UCSD-AML1 (cell line): Measurements from ENCODE around the gene STK16.
"Not testable (repeated sequence)": the region's sequence is repeated elsewhere in the genome, so short reads cannot be mapped to it uniquely, and the experiment has no call there.

Source experiments
- DNase-seq: peaks from one replicate; lab custom pipeline; 2025; ENCODE audit not compliant: unreplicated experiment; lab: John Stamatoyannopoulos, UW

STK16 gene

DNA sequence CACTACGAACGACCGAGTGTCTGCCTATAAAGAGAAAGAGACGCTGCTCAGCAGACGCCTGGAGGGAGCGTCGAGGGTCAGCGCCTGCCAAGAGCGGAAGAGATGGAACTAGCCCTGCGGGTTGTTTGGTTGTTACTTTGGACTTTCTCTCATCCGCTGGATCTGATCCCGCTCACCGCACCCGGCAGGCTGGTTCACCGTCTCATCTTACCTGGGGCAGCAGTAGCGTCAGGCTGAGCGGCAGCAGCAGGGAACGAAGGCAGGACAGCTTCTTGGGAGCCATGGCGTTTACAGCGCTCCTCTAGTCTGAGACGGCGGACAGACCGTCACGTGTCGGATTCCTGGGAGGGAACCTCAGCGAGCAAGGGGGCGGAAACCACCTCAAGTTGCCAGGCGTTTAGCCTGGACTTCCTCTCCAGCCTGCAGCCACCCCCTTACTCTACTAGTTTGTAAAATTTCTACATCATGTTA lies 2.0 kb upstream of the STK16 start:
- no peak for DNase-seq

DNA sequence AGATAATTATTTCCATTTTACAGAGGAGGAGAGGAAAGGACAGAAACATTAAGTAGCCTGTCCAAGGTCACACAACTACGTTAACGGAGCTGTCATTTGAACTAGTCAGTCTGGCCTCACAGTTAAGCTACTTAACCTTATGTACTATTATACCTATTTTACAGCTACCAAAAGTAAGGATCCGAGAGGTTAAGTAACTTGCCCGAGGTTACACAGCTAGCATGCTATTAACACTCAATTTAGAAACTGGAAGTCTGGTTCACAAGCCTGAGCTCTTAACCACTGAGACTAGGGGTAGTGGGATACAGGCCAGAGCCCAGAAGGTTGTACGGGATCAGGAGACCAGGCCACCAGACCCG lies 511 bp upstream of the STK16 start:
- DNase-seq, result no peak

DNA sequence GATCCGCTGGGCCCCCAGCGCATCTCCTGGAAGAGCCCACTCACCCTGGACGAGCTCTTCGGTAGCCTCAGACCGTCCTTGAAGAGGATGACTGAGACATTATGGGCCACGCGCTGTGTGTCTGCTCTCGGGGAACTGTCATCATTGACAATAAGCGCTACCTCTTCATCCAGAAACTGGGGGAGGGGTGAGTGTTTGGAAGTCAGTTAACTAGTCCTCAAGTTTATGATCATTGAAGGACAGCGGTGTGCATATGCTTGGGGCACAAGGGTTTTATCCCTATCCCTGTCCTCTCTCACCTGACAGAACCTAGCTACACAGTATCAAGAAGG lies 586 bp downstream of the STK16 start:
- no peak for DNase-seq

DNA sequence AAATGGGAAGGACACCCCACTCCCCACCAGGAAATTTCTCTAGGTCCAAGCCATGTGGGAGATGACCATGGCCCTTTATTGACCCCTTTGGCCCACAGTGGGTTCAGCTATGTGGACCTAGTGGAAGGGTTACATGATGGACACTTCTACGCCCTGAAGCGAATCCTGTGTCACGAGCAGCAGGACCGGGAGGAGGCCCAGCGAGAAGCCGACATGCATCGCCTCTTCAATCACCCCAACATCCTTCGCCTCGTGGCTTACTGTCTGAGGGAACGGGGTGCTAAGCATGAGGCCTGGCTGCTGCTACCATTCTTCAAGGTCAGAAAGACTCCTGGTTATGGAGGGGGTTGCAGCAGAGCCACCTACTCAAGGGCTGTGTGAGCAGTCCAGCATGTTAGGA lies 1.3 kb downstream of the STK16 start:
- DNase-seq, result no peak

DNA sequence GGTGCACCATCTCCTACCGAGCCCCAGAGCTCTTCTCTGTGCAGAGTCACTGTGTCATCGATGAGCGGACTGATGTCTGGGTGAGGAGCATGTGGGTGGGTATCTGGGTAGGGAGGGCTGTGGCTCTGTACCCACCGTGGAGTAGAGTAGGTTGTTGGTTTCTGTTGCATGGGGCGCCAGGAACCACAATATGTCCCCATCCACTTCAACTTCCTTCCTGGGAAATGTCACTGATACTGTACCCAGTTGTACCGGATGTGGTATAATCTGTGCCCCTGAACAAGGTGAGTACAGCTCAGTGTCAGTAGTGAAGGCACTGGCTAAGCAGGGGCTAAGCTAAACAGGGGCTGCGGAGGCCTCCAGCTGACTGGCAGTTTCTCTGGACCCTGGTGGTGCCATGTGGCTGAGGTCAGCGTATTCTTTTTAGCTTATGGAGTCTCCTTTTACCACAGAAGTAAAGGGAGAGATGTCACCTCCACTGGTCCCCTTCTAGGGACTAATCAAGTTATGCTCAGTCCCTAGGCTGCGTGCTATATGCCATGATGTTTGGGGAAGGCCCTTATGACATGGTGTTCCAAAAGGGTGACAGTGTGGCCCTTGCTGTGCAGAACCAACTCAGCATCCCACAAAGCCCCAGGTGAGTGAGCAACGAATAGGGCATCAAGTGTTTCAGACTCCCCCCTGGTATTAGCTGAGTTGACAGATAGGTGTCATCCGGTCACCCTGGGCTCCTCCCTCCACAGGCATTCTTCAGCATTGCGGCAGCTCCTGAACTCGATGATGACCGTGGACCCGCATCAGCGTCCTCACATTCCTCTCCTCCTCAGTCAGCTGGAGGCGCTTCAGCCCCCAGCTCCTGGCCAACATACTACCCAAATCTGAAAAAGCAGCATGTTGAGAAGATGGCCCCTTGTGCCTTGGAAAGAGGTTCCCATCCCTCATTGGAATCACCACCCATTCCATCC lies 2.7 kb downstream of the STK16 start:
- DNase-seq, result peak; percentile 49

DNA sequence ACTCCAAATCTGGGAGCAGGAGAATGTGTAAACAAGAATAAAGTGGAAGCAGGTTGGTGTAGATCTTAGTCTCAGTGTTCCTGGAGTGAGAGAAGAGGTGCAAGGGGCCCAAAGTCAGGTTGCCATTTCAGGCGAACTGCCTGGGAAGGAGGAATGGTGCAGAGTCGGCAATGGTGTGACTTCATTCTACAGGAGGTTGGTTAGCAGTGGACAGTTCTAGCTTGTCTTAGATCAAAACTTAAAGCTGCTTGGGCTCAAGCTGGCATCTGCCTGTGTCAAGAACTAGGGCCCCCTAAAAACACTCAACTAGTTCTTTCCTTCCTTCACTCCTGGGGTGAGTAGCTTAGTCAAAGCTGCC lies 3.5 kb downstream of the STK16 start:
- no peak for DNase-seq

DNA sequence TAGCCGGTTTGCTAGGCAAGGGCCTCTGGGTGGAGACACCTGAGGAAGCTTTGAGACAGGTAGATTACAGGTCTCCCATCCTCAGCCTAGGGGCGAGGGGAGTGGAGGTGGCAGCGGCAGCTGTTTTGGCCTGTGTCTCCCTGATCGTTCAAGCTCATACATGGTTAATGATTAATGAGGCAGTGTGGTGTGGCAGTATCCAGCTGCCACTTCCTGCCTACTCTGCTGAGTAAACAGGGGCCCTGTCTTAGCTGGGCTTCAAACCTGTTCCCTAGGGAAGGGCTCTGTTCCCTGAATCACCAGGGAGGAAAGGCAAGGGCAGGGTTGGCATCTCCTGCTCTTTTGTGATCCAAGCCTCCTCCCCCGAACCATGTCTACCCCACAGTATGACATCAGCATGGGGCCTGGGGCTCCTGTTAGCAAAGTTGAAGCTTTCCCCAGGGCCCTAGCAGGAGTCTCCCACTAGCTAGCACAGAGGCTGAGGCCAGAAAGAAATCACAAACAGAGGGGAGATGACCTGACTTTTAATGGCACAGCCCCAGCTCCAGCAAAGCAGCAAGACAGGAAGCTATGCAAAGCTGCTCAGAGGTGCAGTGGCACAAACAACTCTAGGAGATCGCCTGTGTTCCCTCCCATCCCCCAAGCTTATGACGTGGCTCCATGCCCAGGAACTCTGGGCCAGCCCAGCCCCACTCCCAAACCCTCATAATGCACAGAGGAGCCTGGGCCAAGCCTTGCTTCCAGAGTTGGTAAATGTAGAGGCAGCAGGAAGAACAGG lies 4.1 kb downstream of the STK16 start:
- DNase-seq, result peak; percentile 83

DNA sequence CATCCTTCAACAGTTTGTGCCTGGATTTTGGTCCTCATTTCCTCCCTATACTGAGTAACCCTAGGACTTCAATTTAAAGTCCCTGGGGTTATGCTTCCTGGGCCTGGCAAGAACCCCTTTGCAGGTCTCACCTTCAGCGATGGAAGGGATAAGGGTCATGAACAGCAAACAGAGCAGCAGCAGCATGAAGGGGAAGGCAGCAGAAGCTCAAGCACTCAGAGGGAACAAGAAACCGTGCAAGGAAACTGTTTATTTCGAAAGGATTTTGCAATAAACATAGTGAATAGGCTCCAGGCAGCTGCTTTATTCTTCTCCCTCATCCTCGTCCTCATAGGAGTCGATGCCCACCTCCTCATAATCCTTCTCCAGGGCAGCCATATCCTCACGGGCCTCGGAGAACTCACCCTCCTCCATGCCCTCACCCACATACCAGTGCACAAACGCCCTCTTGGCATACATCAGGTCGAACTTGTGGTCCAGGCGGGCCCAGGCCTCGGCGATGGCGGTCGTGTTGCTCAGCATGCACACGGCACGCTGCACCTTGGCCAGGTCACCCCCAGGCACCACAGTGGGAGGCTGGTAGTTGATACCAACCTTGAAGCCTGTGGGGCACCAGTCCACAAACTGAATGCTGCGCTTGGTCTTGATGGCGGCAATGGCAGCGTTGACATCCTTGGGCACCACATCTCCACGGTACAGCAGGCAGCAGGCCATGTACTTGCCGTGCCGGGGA lies 4.9 kb downstream of the STK16 start:
- DNase-seq, result no peak

DNA sequence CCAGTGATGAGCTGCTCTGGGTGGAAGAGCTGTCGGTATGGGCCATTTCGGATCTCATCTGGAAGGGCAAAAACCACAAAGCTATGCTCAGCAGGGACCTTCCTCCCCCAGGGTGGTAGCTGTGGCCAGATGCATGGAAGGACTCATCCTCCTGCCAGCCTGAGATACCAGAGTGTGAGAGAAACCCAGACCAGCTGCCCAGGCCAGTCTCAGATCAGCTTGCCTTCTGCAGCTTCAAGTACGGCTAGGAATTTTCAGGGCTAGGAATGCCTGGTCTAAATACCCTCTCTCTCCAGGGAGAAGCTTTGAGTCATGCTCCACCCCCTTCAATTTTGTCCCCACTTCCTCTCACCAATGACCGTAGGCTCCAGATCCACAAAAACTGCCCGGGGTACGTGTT lies 6.4 kb downstream of the STK16 start:
- DNase-seq, result no peak

DNA sequence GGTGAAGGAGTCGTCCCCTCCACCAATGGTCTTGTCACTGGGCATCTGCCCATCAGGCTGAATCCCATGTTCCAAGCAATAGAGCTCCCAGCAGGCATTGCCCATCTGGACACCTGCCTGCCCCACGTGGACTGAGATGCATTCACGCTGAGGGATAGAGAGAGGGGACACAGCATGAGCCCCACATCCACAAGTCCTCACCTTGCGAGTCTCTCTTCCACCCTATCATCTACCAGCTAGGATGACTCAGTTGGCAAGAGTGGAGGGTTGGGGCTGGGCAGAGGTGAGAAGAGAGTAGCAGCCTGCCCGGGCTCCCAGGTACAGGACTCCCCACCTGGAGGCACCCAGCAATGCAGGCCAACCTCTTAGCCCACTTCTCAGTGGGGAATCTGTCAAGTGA lies 6.8 kb downstream of the STK16 start:
- no peak for DNase-seq

DNA sequence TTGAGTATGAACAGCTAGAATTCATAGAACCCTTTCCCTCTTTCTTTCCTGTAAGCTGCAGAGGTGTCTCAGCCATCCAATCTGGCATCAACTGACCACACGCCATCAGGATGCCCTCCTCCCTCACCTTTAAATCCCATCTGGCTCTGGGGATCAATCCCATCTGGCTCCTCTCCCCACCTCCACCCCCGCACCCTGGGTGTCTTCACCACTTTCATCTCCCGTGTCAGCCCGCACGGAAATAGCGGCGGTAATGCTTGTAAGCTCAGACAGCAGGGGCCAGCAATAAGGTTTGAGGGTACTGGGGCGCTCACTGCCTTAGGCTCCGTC lies 7.3 kb downstream of the STK16 start:
- no peak for DNase-seq

DNA sequence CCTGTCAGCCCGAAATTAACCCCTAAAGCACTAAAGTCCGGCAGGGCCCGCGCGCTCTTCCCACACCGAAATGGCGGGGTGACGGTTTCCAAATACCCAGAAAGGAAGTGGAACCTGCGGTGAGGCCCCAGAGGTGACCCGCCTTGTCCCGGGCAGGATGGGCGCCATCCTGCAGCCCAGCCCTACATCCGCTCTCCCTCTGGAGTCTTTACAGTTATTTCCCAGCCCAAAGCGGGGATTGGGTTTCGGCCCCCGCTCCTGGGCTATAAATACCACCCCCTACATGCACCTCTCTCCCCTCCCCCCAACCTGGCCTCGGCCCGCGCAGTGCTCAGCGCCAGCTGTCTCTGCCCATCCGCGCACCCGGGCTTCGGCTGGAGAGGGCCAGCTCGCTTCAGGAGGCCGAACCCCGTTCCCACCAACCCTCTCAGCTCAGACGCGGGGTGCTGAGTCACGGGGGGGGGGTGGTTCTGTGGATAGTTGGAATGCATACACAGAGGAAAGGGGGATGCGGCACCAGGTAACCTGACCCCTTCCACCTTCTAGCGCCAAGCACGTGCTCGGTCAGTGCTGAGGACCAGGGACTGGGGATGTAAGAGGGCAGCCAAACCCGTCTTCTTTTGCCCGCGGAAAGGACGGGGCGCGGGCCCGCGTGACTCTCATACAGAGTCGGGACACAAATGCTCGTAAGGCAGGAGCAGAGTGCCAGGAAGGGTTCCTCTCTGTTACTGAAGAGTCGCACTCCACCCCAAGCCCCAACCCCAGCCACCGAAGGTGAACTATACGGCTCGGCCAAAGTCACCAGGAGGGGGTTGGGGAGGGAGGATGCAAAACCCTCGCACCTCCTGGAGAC lies 7.8 kb downstream of the STK16 start, which contains the start of gene TUBA4B:
Gene TUBA4B, plus strand, starts transcription at position 344 of the 853 bp plus-strand sequence. Its CDS starts 165 bp downstream, at position 509.
- DNase-seq, result peak; percentile 69

DNA sequence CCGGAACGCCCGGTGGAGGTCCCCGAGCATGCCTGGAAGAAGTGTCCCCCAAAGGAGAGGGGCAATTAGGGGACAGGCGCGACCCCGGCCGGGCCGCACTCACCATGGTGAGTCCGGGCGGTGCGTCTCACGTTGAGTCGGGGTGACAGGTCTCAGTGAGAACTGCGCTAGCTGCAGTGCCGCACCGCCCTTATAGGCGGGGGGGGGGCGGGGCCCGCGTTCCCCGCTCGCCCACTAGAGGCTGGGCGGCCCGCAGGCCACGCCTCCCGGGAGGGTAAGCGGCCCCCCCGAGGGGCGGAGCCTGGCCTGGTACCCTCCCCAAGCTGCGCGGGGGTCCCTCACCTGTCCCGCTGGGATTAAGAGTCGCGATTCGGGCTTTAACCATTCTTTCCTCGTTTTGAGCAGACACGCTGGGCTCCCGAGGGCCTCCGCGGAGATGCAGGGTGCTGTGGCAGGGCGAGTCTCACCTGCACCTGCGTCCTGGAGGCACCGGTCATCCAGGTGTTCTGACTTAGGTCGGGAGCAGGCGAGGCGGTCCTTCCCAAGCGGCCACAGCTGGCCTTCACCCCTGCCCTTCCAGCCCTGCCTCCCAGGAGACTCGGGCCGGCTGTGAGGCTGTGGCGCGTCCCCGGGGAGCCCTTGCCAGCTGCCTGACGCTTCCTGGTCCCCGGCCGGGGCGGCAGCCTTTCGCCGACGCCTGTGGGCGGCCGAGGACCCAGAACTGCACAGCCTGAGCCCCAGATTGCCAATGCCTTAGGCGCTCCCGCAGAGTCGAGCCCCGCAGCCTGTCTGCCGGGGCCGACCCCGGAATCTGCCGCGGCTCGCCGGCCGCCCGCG lies 8.7 kb downstream of the STK16 start, which contains the start of gene TUBA4A:
Gene TUBA4A, minus strand, starts transcription at position 166 of the 837 bp plus-strand sequence. Its CDS starts 60 bp downstream, at position 106.
- DNase-seq, result peak; percentile 88

DNA sequence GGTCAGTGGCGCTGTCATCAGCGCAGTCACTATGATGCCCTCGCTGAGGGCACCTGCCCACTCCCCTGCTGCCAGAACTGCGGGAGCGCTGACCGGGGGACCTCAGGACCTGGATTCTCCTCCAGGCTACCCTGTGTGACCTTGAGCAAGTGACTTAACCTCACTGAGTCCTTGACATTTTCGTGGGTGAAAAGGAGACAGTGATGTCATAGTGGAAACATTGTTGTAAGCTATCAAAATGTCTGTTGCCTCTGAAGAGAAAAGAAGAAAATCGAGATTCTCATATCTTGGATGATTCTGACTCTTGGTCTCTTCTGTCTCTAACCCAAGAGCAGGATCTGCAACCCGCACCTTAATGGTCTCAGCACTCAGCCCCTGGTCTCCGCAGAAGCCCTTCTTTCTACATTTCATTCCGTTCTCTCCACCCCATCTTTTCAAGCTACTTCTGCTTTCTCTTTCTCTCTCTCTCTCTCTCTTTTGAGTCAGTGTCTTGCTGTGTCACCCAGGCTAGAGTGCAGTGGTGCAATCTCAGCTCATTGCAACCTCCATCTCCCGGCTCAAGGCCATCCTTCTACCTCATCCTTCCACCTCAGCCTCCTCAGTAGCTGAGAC lies 9.4 kb downstream of the STK16 start:
- DNase-seq, result no peak

DNA sequence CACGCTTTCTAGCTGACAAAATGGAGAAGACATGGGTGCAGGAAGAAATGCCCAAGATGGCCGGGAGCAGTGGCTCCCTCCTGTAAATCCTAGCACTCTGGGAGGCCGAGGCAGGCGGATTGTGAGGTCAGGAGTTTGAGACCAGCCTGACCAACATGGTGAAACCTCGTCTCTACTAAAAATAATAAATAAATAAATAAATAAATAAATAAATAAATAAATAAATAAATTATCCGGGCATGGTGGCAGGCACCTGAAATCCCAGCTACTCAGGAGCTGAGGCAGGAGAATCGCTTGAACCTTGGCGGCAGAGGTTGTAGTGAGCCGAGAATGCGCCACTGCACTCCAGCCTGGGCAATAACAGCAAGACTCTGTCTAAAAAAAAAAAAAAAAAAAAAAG lies 13.7 kb downstream of the STK16 start:
- DNase-seq, result not testable (repeated sequence)

DNA sequence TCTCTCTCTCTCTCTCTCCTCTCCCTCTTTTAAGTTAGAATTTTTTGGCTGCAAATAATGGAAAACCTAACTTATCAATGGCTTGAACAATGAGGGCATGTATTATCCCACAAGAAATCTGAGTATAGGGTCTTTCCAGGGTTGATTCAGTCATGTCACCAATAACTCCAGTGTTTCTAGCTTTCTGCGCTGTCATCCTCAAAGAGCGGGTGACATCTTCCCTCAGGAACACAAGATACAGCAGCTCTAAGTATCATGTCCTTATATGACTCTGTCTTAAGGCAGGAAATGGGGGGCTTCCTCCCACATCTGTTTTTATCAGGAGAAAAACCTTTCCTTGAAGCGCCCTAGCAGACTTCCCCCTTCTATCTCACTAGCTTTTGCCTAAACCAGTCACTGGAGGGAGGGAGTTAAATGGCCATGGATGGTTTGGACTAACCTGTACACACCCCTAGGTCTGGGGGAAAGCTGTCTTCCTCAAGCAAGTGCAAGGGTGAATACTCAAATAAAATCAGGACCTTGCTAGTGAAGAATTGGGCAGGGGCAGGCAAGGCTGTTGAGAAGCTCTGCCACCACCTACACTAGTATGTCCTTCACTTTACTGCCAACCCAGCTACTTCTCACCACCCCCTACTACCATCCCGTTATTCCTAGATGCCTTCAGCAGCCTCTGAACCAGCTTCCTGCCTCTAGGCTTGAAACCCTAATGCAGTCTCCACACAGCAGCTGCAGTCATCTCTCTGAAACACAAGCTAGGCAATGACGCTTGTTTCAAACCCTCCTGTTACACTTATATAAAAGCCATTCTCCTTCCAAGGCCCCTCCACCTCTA lies 16.0 kb downstream of the STK16 start:
- no peak for DNase-seq

DNA sequence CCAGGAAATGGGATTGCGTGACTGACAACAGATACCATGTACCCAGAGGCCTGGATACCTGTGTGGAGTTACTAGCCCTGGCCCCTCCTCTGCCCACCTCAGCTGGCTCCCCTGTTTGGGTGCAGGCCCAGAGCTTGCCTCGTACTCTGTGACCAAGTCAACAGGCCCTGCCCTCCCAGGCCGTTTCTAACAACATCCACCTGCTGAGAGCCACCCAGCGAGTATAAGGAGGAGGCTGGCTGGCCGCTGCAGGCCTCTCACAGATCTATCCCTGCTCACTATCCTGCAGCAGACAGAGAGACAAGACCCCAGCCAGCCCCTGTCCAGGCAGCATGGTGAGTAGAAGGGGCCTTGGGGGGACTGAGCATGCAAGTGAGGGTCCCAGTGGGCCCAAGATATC lies 21.0 kb downstream of the STK16 start:
- no peak for DNase-seq

DNA sequence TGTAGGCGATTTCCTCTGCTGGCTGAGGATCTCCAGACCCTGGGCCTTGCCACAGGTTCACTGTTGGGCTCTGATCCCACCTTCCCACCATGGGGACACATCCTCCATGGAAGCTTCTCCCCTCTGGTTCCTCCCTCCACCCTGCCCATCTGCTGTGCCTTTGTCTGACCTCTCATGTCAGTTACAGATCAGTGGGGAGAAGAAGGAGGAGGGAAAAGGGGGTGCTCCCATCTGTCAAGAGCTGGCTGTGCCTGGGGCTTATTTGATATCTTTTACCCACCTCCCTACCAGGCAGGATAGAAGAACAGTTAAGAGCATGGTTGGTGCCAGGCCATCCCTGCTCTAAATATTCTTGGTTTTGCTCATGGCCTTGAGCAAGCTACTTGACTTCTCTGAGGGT lies 21.6 kb downstream of the STK16 start:
- DNase-seq, result no peak
